GM21825 (cell line): ENCODE results near the gene FAM76A.

ENCODE experiments used
- ATAC-seq: cut with Tn5 transposase; IDR thresholded peaks from one replicate; pipeline ENCODE4 v1.9.1; 2021; ENCODE audit warnings: mild to moderate bottlenecking, moderate library complexity; ENCODE audit not compliant: unreplicated experiment

Gene FAM76A

GRCh38 chr1:27719286-27720251 lies 6.2 kb upstream of the FAM76A start:
- ATAC-seq: no peak

GRCh38 chr1:27724961-27725373 lies 794 bp upstream of the FAM76A start:
- no peak for ATAC-seq

DNA sequence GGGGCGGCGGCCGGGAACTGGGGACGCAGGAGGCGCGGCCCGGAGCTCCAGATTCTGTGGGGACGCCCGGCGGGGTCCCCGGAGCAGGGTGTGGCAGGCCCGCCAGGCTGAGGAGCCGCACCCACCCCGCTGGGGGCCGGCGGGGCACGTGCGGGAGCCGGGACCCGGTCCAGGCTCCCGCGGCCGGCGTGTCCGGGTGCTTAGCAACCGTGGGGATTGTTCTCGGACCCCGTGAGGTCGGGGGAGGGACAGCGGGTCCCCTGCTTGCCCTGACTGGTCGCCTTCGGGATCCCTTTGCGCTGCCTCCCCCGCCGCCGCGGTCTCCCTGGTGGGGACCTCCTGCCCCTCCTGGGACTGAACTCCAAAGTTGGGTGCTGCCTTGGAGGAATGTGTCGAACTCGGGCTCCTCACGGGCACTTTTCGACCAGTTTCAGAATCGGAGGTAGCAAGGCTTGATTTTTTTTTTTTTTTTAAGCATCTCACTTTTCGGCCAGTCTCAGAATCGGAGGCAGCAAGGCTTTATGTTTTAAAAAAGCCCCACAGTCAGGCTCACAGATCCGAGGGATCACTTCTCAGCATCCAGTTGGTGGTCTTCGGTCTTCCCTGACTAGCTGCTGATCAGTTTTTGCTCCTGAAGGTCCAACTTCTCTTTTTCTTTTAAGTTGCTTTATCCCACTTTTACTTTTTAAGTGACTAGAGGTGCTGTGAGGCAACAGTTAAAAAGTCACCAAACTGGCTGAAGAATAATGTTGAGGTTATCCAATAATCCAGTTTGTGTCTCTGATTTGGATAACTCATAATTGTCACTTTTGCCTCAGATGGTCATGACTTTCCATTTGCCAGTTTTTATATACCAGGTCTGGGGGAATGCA lies 648 bp downstream of the FAM76A start:
- peak; percentile 25 for ATAC-seq

DNA sequence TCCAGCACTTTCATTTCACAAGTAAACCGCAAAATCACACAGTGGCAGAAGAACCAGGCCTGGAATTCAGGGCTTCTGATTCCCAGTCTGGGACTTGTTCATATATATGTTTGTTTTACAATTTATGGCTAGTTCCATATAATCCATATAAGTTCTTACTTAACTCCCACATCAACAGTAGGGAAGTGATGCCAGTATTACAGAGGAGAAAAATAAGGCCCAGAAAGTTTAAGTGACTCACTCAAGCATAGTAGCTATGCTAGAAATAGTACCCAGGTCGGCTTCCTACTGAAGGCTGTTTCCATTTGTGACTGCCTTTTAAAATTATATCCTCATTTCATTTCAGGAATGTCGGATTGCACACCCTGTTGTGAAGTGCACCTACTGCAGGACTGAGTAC lies 1.4 kb downstream of the FAM76A start:
- no peak for ATAC-seq

DNA sequence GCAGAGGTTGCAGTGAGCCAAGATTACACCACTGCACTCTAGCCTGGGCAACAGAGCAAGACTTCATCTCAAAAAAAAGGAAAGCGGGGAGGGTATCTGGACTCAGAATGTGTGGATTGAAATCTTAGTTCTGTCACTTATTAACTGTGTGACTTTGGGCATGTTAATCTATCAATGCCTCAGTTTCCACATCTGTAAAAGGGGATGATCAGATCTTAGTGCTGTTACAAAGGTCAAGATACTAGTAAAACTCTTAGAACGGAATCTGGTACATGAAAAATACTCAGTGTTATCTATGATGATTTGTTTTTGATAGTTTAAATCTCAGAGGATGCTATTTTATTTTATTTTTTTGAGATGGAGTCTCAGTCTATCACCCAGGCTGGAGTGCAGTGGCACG lies 10.5 kb downstream of the FAM76A start:
- no peak for ATAC-seq

DNA sequence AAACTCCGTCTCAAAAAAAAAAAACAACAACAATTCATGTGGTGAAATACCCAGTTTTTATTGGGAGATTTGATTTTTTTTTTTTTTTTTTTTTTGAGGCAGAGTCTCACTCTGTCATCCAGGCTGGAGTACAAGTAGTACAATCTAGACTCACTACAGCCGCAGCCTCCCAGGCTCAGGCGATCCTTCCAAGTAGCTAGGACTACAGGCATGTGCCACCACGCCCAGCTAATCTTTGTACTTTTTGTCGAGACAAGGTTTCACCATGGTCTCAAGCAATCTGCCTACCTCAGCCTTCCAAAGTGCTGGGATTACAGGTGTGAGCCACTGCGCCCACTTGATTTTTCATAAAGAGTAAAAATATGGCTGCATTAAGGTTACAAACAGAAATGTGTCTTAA lies 15.4 kb downstream of the FAM76A start:
- ATAC-seq: no peak

GRCh38 chr1:27744556-27744955 lies 18.8 kb downstream of the FAM76A start:
- no peak for ATAC-seq

DNA sequence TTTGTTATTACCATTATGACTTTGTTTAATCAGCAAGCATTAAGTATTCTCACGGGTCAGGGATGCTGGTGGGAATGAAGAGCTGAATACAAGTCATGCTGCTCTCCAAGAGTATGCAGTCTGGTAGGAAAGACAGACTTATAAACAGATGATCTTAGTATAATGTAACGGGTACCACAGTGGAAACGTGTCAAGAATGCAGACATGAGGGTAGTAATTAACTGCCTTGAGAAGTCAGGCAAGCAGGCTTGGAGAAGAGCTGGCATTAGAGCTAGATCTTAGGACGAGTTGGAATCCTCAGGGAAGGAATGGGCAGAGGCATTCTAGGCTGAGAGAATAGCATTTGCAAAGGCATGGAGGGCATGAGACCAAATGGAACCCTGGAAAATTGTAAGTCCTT lies 19.7 kb downstream of the FAM76A start:
- no peak for ATAC-seq

DNA sequence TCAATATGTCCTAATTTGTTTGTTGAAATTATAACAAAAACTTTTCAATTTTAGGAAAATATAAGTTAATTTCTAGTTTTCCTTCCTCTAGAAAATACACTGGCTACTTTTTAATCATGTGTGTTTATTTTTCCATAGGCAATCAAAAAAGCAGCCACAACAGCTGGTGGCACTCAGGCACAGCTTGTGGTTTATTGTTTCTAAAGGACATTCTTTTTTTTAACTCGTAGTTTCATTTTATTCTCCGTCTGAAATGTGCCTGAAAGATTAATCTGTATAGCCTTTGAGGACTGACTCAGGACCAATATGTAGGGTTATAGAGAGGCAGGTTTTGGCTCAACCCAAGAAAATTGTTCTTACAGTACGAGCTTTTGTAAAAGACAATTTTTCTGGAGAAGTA lies 26.6 kb downstream of the FAM76A start:
- ATAC-seq: no peak

GRCh38 chr1:27755286-27755685 lies 29.5 kb downstream of the FAM76A start:
- ATAC-seq: no peak

DNA sequence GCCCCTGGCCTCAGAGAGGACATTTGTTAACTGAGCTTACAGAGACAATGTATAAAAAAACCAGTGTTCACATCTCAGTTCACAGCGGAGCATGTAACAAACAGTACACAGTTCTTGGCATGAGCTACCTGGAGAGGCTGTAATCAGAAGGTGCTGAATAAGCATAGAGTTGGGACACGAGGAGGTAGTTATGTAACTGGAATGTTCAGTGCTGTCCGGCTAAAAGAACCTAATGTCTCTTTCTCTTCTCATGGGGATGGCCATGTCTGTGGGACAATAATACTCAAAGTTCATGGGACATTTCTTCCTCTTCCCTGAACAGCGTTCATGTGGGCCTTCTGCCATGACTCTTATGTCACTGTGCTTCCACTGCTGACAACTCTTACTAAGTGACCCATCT lies 30.1 kb downstream of the FAM76A start:
- no peak for ATAC-seq

GRCh38 chr1:27759236-27759635 lies 33.5 kb downstream of the FAM76A start:
- ATAC-seq: no peak

DNA sequence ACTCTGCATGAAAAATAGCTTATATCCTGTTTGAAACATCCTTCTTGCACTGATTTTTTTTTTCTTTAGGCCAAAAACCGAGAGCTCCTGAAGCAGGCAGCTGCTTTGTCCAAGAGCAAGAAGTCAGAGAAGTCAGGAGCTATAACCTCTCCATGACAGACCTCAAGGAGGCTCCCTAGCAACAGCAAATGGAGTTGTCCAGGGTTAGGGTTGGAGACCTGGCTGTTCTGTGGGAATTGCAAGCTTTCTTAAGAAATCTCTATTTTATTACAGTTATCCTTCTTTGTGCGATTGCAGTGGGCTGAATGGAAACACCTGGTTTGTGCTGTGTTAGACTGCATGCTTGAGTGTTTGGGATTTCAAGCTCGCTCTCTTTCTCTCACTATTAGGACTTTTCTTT lies 34.7 kb downstream of the FAM76A start:
- no peak for ATAC-seq

GRCh38 chr1:27762033-27762432 lies 36.3 kb downstream of the FAM76A start:
- ATAC-seq: no peak

DNA sequence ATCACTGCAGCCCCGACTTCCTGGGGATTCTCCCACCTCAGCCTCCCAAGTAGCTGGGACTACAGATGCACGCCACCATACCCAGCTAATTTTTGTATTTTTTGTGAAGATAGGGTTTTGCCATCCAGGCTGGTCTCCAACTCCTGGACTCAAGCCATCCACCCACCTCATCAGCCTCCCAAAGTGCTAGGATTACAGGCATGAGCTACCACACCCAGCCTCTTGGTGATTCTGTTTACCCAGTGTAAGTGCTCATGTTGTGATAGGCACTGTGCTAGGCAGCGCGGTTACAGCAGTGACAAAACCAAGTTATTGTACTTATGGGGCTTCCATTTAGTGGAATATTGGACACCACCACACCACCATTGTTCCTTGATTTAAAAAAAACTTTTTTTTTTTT lies 37.6 kb downstream of the FAM76A start:
- ATAC-seq: no peak

GRCh38 chr1:27770293-27770830 lies 44.6 kb downstream of the FAM76A start:
- ATAC-seq: no peak

DNA sequence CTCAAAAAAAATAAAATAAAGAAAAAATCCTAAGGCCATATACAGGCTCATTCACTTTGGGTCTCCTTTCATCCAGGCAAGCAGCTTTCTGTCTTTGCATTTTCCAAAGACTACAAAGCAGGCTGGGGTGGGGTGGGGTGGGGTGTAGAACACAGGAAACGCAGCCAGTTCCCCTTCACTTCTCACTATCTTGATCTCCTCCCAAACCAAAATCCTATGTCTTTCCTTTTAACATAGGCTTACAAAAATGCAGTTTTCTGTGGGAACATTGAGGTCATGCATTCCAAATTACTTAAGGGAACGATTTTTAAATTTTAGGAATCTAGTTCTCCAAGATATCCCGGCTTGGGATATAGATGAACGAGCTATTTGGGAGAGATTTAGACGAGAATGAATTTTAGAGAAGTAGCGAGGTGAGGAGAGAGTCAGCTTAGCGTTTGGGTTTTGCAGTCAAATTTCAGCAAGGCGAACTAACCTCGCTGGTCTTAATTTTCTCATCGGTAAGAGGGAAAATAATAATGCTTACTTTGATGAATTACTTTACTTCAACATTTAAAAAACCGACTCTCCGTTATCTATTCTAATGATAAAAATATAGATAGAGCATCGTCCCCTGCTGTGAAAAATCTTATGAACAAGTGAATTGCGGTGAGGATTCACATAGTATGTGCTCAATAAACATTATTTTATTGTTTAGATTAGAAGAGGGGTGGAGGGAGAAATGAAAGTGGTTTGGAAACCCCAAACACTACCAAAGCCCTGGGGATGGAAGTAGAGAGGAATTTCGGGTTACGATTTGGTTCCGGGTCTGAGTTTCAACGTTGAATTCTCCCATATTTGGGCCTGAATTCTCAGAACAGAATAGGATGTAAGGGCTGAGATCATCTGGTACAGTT lies 46.5 kb downstream of the FAM76A start:
- no peak for ATAC-seq

DNA sequence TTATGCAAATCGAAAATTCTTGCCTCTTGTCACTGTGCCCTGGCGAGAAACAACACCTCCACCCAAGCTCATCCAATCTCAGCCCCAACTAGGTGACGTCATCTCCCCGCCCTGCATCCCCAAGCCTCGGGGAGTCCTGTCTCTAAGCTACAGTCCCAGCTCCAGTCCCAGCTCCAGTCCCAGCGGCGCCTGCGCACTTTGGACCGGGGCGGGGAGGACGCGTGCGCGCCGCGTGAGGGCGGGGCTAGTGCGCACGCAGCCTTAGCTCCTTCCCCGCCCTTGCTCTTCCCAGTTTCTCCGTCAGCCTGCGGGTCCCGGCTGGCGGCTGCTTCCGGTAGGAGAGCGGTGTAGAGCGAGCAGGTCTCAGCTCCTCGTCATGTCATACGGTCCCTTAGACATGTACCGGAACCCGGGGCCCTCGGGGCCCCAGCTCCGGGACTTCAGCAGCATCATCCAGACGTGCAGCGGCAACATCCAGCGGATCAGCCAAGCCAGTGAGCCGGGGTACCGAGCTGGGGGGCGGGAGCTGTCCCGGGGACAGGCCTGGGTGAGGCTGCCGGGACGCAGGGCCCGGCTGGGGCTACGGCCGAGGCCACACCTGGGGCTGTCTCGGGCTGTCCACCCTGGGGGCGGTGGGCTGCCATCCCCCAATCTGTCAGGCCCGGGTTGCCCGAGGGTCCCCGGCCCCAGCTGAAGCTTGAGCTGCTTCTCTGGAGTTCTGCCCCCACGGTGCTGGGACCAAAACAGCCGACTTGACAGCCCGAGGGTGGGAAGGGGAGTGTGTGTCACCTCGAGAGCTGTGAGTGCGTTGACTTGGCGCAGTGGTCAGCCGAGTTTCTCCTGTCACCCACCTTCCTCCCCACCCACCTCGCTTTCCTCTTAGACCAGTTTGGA lies 47.4 kb downstream of the FAM76A start, which contains the start of gene STX12:
STX12 (plus strand) TSS at position 288 of the 894 bp plus-strand sequence; CDS start at position 377, 89 bp downstream.
- peak; percentile 92 for ATAC-seq

DNA sequence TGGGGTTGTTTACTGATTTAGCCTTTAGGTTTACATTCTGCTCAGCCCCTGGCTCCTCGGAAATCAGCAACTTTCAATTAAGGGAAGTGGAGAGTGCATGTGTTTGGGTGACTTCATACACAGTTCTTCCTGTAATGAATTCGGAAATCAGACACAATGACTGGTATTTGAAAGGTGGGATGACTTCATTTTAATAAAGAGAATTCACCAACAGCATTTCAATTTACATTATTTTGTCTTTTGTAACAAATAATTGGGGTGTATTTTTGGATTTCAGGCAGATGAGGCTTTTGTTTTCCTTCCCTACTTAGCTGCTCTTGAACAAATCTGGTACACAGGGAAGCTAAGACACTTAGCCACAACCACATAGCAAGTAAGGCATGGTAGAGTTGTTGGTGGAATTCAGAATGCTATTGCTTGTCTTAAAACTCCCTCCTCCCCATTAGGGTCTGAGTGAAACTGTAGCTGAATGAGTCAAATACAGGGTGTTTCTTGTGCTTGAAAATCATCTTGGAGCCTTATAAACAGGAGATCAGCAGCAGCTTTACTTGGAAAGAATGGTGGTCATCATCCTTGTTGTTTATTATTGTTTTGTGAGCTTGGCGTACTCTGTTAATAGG lies 48.2 kb downstream of the FAM76A start:
- peak; percentile 12 for ATAC-seq
